GM12878 (cell line): ENCODE measurements around the gene IL1RAPL1. TPM values are rescaled to one million over a fixed set of nuclear protein-coding genes. Genes with fewer than 3 reads are reported as not detected.

Experiments
- BCL3 ChIP-seq: IDR thresholded peaks from 2 replicates; pipeline ENCODE4 v1.6.1; 2011; ENCODE audit warnings: borderline replicate concordance, low read depth, mild to moderate bottlenecking, moderate library complexity, low read length; ENCODE audit not compliant: insufficient read depth, poor library complexity, severe bottlenecking
- BRCA1 ChIP-seq: IDR thresholded peaks from 2 replicates; pipeline ENCODE4 v1.6.1; 2011; ENCODE audit warnings: low read depth, low read length, improper control_type of control experiment
- CBX3 ChIP-seq: fragments of 200-600 bp; sonication (generic); IDR thresholded peaks from 2 replicates; pipeline ENCODE4 v1.6.1; 2016; ENCODE audit warnings: low read depth, borderline replicate concordance
- HCFC1 ChIP-seq: fragments of 150-350 bp; IDR thresholded peaks from 2 replicates; pipeline ENCODE4 v1.6.1; 2014; ENCODE audit warnings: low read length
- MXI1 ChIP-seq: fragments of 150-350 bp; IDR thresholded peaks from 2 replicates; pipeline ENCODE4 v1.6.1; 2011; ENCODE audit warnings: low read depth, mild to moderate bottlenecking, inconsistent platforms, low read length, improper control_type of control experiment
- NBN ChIP-seq: fragments of 450-650 bp; IDR thresholded peaks from 2 replicates; pipeline ENCODE4 v1.6.1; 2016
- POLR2AphosphoS5 ChIP-seq: IDR thresholded peaks from 2 replicates; pipeline ENCODE4 v1.6.1; 2011; ENCODE audit warnings: mild to moderate bottlenecking, low read length, inconsistent platforms
- POU2F2 ChIP-seq: IDR thresholded peaks from 3 replicates; pipeline ENCODE4 v1.6.1; 2011; ENCODE audit warnings: low read depth, mild to moderate bottlenecking, low read length, borderline replicate concordance
- RELB ChIP-seq: fragments of 450-650 bp; IDR thresholded peaks from 2 replicates; pipeline ENCODE4 v1.6.1; 2017; ENCODE audit warnings: low read depth, mild to moderate bottlenecking, moderate library complexity
- SMAD5 ChIP-seq: IDR thresholded peaks from 2 replicates; pipeline ENCODE4 v1.6.1; 2016; ENCODE audit warnings: antibody characterized with exemption, low read depth
- YY1 ChIP-seq: IDR thresholded peaks from 2 replicates; pipeline ENCODE4 v1.6.1; 2011; ENCODE audit warnings: low read depth, mild to moderate bottlenecking, low read length
- ZBTB33 ChIP-seq: fragments of 450-650 bp; IDR thresholded peaks from 2 replicates; pipeline ENCODE4 v1.6.1; 2017; ENCODE audit warnings: mild to moderate bottlenecking
- ZNF24 ChIP-seq: fragments of 450-650 bp; IDR thresholded peaks from 2 replicates; pipeline ENCODE4 v1.6.1; 2017; ENCODE audit warnings: antibody characterized with exemption, mild to moderate bottlenecking
- ZNF384 ChIP-seq: IDR thresholded peaks from 2 replicates; pipeline ENCODE4 v1.6.1; 2012; ENCODE audit warnings: low read depth, mild to moderate bottlenecking, low read length, improper control_type of control experiment, borderline replicate concordance
- polyA plus RNA-seq, 11 experiments: library from polyadenylated mRNA; depleted of rRNA in 4 of 11; unstranded in 6 of 11; stranded (reverse) in 5 of 11; fragments of >200 nt; fragmentation: Nextera tagmentation in 4 of 11; fragmentation: Illumina TruSeq in 1 of 11; extraction: Ambion mirVana in 4 of 11; extraction: Trizol in 1 of 11; gene quantifications; 1 replicate in 1 of 11; 2 replicates in 10 of 11; pipeline versions ENCODE4 v1.2.1 to v1.2.3, GENCODE V29; 2011 to 2016; ENCODE audit warnings: inconsistent platforms in 2 of 11, missing spikeins in 2 of 11, low read depth in 1 of 11
- total RNA-seq, 4 experiments: library from RNA; depleted of rRNA in 3 of 4; stranded (reverse); fragments of >200 nt in 3 of 4; fragmentation: Illumina TruSeq in 1 of 4; extraction: Trizol in 1 of 4; gene quantifications; 2 replicates each; pipeline versions ENCODE4 v1.2.1 to v1.2.3, GENCODE V29; 2013 to 2021
- TF ChIP-seq, protein P1 (sequence below): fragments of 450-650 bp; IDR thresholded peaks from 2 replicates; pipeline ENCODE4 v1.6.1; 2016; ENCODE audit warnings: mild to moderate bottlenecking
- TF ChIP-seq, protein P2 (sequence below): IDR thresholded peaks from 2 replicates; pipeline ENCODE4 v1.6.1; 2012; ENCODE audit warnings: improper control_type of control experiment, low read depth, low read length; ENCODE audit not compliant: insufficient replicate concordance
- TF ChIP-seq, protein P3 (sequence below): IDR thresholded peaks from 2 replicates; pipeline ENCODE4 v1.6.1; 2012; ENCODE audit warnings: low read length, inconsistent platforms

The IL1RAPL1 gene
- total and polyA plus RNA-seq, 10 of the 15 experiments (the other 5 are each of a cell fraction or from before 2014, with no cell fraction given) = not detected

DNA sequence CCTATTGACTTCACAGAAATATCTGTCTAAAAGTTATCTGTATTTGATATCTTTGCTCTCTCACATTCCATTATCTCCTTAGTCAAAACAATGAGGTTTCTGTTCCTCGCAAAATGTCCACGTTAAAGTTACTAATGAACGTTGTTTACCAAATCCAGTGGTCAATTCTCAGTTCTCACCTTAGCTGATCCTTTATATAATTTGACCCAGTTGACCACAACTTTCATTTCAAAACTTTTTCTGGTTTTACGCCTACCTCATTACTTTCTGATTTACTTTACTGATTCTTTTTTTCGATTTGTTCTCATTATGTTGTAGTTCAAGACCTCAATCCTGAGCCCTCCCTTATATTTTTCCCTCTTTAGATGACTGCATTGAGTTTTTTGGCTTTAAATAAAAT, 186.6 kb downstream of the IL1RAPL1 start (continued):
- TF ChIP-seq MXI1 = no peak
- TF ChIP-seq RELB = no peak
- no peak for TF ChIP-seq SMAD5
- TF ChIP-seq, protein P1, sequence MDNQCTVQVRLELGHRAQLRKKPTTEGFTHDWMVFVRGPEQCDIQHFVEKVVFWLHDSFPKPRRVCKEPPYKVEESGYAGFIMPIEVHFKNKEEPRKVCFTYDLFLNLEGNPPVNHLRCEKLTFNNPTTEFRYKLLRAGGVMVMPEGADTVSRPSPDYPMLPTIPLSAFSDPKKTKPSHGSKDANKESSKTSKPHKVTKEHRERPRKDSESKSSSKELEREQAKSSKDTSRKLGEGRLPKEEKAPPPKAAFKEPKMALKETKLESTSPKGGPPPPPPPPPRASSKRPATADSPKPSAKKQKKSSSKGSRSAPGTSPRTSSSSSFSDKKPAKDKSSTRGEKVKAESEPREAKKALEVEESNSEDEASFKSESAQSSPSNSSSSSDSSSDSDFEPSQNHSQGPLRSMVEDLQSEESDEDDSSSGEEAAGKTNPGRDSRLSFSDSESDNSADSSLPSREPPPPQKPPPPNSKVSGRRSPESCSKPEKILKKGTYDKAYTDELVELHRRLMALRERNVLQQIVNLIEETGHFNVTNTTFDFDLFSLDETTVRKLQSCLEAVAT = 0 out of 2 replicates have a peak, but pooled peaks have one; percentile 61
- no peak for TF ChIP-seq POLR2AphosphoS5
- no peak for TF ChIP-seq YY1
- TF ChIP-seq ZBTB33 = no peak
- no peak for TF ChIP-seq HCFC1
- TF ChIP-seq, protein P2, sequence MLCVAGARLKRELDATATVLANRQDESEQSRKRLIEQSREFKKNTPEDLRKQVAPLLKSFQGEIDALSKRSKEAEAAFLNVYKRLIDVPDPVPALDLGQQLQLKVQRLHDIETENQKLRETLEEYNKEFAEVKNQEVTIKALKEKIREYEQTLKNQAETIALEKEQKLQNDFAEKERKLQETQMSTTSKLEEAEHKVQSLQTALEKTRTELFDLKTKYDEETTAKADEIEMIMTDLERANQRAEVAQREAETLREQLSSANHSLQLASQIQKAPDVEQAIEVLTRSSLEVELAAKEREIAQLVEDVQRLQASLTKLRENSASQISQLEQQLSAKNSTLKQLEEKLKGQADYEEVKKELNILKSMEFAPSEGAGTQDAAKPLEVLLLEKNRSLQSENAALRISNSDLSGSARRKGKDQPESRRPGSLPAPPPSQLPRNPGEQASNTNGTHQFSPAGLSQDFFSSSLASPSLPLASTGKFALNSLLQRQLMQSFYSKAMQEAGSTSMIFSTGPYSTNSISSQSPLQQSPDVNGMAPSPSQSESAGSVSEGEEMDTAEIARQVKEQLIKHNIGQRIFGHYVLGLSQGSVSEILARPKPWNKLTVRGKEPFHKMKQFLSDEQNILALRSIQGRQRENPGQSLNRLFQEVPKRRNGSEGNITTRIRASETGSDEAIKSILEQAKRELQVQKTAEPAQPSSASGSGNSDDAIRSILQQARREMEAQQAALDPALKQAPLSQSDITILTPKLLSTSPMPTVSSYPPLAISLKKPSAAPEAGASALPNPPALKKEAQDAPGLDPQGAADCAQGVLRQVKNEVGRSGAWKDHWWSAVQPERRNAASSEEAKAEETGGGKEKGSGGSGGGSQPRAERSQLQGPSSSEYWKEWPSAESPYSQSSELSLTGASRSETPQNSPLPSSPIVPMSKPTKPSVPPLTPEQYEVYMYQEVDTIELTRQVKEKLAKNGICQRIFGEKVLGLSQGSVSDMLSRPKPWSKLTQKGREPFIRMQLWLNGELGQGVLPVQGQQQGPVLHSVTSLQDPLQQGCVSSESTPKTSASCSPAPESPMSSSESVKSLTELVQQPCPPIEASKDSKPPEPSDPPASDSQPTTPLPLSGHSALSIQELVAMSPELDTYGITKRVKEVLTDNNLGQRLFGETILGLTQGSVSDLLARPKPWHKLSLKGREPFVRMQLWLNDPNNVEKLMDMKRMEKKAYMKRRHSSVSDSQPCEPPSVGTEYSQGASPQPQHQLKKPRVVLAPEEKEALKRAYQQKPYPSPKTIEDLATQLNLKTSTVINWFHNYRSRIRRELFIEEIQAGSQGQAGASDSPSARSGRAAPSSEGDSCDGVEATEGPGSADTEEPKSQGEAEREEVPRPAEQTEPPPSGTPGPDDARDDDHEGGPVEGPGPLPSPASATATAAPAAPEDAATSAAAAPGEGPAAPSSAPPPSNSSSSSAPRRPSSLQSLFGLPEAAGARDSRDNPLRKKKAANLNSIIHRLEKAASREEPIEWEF = no peak
- TF ChIP-seq BCL3 = no peak
- no peak for TF ChIP-seq ZNF384
- TF ChIP-seq POU2F2 = no peak
- no peak for TF ChIP-seq CBX3
- TF ChIP-seq, protein P3, sequence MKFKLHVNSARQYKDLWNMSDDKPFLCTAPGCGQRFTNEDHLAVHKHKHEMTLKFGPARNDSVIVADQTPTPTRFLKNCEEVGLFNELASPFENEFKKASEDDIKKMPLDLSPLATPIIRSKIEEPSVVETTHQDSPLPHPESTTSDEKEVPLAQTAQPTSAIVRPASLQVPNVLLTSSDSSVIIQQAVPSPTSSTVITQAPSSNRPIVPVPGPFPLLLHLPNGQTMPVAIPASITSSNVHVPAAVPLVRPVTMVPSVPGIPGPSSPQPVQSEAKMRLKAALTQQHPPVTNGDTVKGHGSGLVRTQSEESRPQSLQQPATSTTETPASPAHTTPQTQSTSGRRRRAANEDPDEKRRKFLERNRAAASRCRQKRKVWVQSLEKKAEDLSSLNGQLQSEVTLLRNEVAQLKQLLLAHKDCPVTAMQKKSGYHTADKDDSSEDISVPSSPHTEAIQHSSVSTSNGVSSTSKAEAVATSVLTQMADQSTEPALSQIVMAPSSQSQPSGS = peak; percentile 32; the same call in 1 of the 2 replicates
- TF ChIP-seq BRCA1 = no peak
- TF ChIP-seq ZNF24 = 0 out of 2 replicates have a peak, but pooled peaks have one; percentile 45
- TF ChIP-seq NBN = no peak
